ENCODE measurements around the gene AMIGO3. TPM values are rescaled to one million over a fixed set of nuclear protein-coding genes. Genes with fewer than 3 reads are reported as not detected.

Gene AMIGO3, protein sequence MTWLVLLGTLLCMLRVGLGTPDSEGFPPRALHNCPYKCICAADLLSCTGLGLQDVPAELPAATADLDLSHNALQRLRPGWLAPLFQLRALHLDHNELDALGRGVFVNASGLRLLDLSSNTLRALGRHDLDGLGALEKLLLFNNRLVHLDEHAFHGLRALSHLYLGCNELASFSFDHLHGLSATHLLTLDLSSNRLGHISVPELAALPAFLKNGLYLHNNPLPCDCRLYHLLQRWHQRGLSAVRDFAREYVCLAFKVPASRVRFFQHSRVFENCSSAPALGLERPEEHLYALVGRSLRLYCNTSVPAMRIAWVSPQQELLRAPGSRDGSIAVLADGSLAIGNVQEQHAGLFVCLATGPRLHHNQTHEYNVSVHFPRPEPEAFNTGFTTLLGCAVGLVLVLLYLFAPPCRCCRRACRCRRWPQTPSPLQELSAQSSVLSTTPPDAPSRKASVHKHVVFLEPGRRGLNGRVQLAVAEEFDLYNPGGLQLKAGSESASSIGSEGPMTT
- 1 to 10 TPM; 1.4 to 3.0 TPM for total RNA-seq
- 1.5 TPM for polyA plus RNA-seq (2013, experiment 1 of 2)
- 1.7 TPM for polyA plus RNA-seq (2013, experiment 2 of 2)
- long read RNA-seq, experiment 1, transcript AMIGO3-201 (1 exons, 2,862 nt): major isoform, 5 of 5 reads
- long read RNA-seq, experiment 1, partial matches to known transcripts: 0 of 5 reads
- long read RNA-seq, experiment 1, other reads (novel, unspliced or antisense): 0 of 5 reads
- long read RNA-seq, experiment 2, transcript AMIGO3-201 (1 exons, 2,862 nt): major isoform, 13 of 13 reads
- long read RNA-seq, experiment 2, partial matches to known transcripts: 0 of 13 reads
- long read RNA-seq, experiment 2, other reads (novel, unspliced or antisense): 0 of 13 reads
- long read RNA-seq, experiment 3, transcript AMIGO3-201 (1 exons, 2,862 nt): major isoform, 19 of 19 reads
- long read RNA-seq, experiment 3, partial matches to known transcripts: 0 of 19 reads
- long read RNA-seq, experiment 3, other reads (novel, unspliced or antisense): 0 of 19 reads
- long read RNA-seq, experiment 4: 0 reads

DNA sequence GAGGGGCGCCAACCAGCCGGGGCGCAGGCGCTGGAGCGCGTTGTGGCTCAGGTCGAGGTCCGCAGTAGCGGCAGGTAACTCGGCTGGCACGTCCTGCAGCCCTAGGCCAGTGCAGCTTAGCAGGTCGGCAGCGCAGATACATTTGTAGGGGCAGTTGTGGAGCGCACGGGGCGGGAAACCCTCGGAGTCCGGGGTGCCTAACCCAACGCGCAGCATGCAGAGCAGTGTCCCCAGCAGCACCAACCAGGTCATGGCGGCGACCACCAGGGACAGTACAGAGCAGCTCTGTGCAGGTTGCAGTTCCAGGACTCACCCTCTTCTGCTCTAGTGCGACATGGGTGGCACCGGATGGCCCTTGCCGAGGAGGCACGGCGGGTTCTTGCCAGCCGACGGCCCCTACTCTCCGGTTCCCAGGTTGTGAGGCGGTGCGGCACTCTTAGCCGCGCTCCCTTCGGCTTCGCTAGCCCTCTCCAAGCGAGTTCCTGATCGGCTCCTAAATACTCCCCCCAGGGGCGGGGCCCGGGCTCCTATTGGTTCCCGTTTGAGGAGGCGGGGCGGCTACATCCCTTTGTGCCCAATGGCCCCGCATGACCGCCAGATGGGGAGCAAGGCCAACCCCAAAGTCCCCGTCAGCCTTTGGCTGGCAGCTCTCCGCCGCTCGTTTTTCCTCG is at the start of gene AMIGO3:
Gene AMIGO3, minus strand, starts transcription at position 471 of the 671 bp plus-strand sequence. Its CDS starts 219 bp downstream, at position 252.
- Mint-ChIP-seq H3K4me3 (peak within 1 kb of the TSS; percentile 69), H3K27ac (peak within 1 kb of the TSS; percentile 92), H3K36me3 (ENCODE audit: low read depth) (peaks cover 31% of the 10 kb centered on the region), H3K9me3 (no peaks in the 10 kb centered on the region), H3K4me1 (peaks cover 10% of the 10 kb centered on the region), H3K27me3 (ENCODE audit: insufficient read depth) (peaks cover 4% of the 10 kb centered on the region)
- Histone ChIP-seq H3K27ac (ENCODE audit: low read depth, low read length) (peak within 1 kb of the TSS; percentile 61), H3K27me3 (ENCODE audit: control insufficient read depth, insufficient read depth, low read length, poor library complexity, severe bottlenecking) (no peaks in the 10 kb centered on the region), H3K9ac (ENCODE audit: extremely low read depth, low read length, poor library complexity, severe bottlenecking) (peak within 1 kb of the TSS; percentile 34), H3K4me3 (ENCODE audit: low read length) (peak within 1 kb of the TSS; percentile 78), H3K4me1 (ENCODE audit: control insufficient read depth, insufficient read depth, low read length) (peaks cover 7% of the 10 kb centered on the region), H3K9me3 (ENCODE audit: control insufficient read depth, low read length) (no peaks in the 10 kb centered on the region), H3K36me3 (ENCODE audit: control insufficient read depth, insufficient read depth, low read length) (peaks cover 25% of the 10 kb centered on the region)
- 7 to 9% methylated on average over 32 to 50 of the region's 50 CpGs for WGBS, 2 experiments (ENCODE audit: insufficient coverage in 1 of 2, insufficient read length in 1 of 2)
- TF ChIP-seq, protein P1, sequence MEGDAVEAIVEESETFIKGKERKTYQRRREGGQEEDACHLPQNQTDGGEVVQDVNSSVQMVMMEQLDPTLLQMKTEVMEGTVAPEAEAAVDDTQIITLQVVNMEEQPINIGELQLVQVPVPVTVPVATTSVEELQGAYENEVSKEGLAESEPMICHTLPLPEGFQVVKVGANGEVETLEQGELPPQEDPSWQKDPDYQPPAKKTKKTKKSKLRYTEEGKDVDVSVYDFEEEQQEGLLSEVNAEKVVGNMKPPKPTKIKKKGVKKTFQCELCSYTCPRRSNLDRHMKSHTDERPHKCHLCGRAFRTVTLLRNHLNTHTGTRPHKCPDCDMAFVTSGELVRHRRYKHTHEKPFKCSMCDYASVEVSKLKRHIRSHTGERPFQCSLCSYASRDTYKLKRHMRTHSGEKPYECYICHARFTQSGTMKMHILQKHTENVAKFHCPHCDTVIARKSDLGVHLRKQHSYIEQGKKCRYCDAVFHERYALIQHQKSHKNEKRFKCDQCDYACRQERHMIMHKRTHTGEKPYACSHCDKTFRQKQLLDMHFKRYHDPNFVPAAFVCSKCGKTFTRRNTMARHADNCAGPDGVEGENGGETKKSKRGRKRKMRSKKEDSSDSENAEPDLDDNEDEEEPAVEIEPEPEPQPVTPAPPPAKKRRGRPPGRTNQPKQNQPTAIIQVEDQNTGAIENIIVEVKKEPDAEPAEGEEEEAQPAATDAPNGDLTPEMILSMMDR (conservative IDR thresholded peaks at IDR 0.05): peak; percentile 81
- peak; percentile 98 for DNase-seq

DNA sequence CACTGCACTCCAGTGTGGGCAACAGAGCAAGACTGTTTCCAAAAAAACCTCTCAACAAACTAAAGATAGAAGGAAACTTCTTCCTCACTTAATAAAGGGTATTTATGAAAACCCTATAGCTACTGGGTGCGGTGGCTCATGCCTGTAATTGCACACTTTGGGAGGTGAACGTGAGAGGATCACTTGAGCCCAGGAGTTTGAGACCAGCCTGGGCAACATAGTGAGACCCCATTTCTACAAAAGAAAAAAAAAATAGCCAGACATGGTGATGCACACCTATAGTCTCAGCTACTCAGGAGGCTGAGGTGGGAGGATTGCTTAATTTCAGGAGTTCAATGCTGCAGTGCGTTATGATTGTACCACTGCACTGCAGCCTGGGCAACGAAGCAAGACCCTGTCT is 44.5 kb upstream of the AMIGO3 start:
- H3K4me1 ChIP-seq (ENCODE audit: control insufficient read depth, insufficient read depth, low read length): no peaks in the 10 kb centered on the region
- Mint-ChIP-seq H3K27ac (no peak overlapping the region), H3K27me3 (ENCODE audit: insufficient read depth) (no peaks in the 10 kb centered on the region), H3K4me3 (no peak overlapping the region), H3K4me1 (no peaks in the 10 kb centered on the region), H3K9me3 (no peaks in the 10 kb centered on the region), H3K36me3 (ENCODE audit: low read depth) (peaks cover 30% of the 10 kb centered on the region)
- H3K27me3 ChIP-seq (ENCODE audit: control insufficient read depth, insufficient read depth, low read length, poor library complexity, severe bottlenecking): no peaks in the 10 kb centered on the region
- TF ChIP-seq, protein P1 (conservative IDR thresholded peaks at IDR 0.05): no peak
- H3K9me3 ChIP-seq (ENCODE audit: control insufficient read depth, low read length): no peaks in the 10 kb centered on the region
- H3K36me3 ChIP-seq (ENCODE audit: control insufficient read depth, insufficient read depth, low read length): peaks cover 34% of the 10 kb centered on the region
- no peak overlapping the region for H3K27ac ChIP-seq (ENCODE audit: low read depth, low read length)
- H3K9ac ChIP-seq (ENCODE audit: extremely low read depth, low read length, poor library complexity, severe bottlenecking): no peak overlapping the region
- DNase-seq: no peak
- H3K4me3 ChIP-seq (ENCODE audit: low read length): no peak overlapping the region
- WGBS, 2 experiments (ENCODE audit: insufficient coverage in 1 of 2, insufficient read length in 1 of 2): 87 to 93% methylated on average over 2 to 4 of the region's 4 CpGs

DNA sequence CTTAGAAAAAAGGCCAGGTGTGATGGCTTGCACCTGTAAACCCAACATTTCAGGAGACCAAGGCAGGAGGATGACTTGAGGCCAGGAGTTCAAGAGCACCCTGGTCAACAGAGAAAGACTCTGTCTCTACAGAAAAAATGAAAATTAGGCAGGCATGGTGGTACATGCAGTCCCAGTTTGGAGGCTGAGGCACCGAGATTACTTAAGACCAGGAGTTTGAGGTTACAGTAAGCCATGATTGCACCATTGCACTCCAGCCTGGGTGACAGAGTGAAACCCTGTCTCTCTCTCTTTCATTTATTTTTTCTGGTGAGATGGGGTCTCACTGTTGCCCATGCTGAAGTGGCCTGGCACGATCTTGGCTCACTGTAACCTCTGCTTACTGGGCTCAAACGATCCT is 42.2 kb upstream of the AMIGO3 start:
- peaks cover 8% of the 10 kb centered on the region for H3K4me1 Mint-ChIP-seq
- no peaks in the 10 kb centered on the region for H3K9me3 Mint-ChIP-seq
- no peaks in the 10 kb centered on the region for H3K27me3 ChIP-seq (ENCODE audit: control insufficient read depth, insufficient read depth, low read length, poor library complexity, severe bottlenecking)
- H3K27me3 Mint-ChIP-seq (ENCODE audit: insufficient read depth): no peaks in the 10 kb centered on the region
- peaks cover 34% of the 10 kb centered on the region for H3K36me3 ChIP-seq (ENCODE audit: control insufficient read depth, insufficient read depth, low read length)
- H3K9me3 ChIP-seq (ENCODE audit: control insufficient read depth, low read length): no peaks in the 10 kb centered on the region
- H3K4me1 ChIP-seq (ENCODE audit: control insufficient read depth, insufficient read depth, low read length): no peaks in the 10 kb centered on the region
- H3K4me3 ChIP-seq (ENCODE audit: low read length): no peak overlapping the region
- H3K4me3 Mint-ChIP-seq: no peak overlapping the region
- 89 to 95% methylated on average over 3 of the region's 3 CpGs for WGBS, 2 experiments (ENCODE audit: insufficient coverage in 1 of 2, insufficient read length in 1 of 2)
- H3K36me3 Mint-ChIP-seq (ENCODE audit: low read depth): peaks cover 30% of the 10 kb centered on the region
- no peak overlapping the region for H3K9ac ChIP-seq (ENCODE audit: extremely low read depth, low read length, poor library complexity, severe bottlenecking)
- DNase-seq: no peak
- no peak overlapping the region for H3K27ac Mint-ChIP-seq
- TF ChIP-seq, protein P1 (conservative IDR thresholded peaks at IDR 0.05): no peak
- H3K27ac ChIP-seq (ENCODE audit: low read depth, low read length): no peak overlapping the region
